ENCODE data around the gene CDH23.

Gene CDH23

DNA sequence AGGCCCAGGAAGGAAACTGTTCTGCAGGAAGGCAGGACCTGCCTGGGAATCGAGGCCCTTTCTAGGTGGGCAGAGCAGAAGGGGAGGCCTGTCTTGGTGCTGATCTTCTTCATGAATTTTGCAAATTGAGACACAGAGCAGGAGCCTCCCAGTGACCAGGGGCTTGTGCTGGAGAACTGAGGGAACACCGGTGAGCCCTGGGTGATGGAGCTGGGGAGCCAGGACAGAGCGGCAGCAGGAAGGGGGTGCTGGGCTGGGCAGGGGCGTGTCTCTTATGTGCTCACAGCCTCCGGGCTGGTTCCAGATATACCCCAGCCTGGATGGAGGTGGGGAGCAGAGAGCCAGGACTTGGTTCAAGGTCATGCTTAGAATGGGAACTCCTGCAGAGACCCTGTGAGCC, 182.9 kb downstream of the CDH23 start:
- no peak overlapping the region for H3K27ac ChIP-seq
- DNase-seq (ENCODE audit: low spot score) = no peak
- ChIA-PET CTCF (no interaction called here), POLR2A (ENCODE audit: low non-redundant PET) (no interaction called here)
- TF ChIP-seq, protein P1, sequence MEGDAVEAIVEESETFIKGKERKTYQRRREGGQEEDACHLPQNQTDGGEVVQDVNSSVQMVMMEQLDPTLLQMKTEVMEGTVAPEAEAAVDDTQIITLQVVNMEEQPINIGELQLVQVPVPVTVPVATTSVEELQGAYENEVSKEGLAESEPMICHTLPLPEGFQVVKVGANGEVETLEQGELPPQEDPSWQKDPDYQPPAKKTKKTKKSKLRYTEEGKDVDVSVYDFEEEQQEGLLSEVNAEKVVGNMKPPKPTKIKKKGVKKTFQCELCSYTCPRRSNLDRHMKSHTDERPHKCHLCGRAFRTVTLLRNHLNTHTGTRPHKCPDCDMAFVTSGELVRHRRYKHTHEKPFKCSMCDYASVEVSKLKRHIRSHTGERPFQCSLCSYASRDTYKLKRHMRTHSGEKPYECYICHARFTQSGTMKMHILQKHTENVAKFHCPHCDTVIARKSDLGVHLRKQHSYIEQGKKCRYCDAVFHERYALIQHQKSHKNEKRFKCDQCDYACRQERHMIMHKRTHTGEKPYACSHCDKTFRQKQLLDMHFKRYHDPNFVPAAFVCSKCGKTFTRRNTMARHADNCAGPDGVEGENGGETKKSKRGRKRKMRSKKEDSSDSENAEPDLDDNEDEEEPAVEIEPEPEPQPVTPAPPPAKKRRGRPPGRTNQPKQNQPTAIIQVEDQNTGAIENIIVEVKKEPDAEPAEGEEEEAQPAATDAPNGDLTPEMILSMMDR (conservative IDR thresholded peaks at IDR 0.05; ENCODE audit: low read depth) = no peak

DNA sequence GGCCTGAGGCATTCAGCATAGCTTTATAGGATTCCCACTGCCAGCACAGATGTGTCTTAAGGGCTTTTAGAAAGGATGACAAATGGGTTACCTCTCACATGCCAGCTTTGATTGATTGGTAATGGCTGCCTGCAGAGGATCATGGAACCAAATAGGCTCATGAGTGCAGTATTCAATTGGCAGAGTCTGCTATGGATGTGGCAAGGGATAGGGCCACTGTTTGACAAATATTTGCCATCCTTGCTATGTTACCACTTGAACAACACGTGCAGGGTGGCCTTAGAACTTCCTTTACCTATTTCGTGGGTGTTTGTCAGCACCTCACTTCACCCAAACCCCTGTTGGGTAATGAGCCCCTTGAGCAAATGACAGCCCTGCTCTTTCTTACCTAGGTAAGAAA, 183.7 kb downstream of the CDH23 start:
- no peak for DNase-seq (ENCODE audit: low spot score)
- CTCF ChIA-PET = interaction anchor here (0.6 to 0.9 kb wide), 3 partner anchors 10 to 1929 kb away, joined by 3 to 5 read pairs (median 3); no protein-coding TSS in a partner anchor
- no peak overlapping the region for H3K27ac ChIP-seq
- POLR2A ChIA-PET (ENCODE audit: low non-redundant PET) = no interaction called here
- TF ChIP-seq, protein P1 (conservative IDR thresholded peaks at IDR 0.05; ENCODE audit: low read depth) = no peak

DNA sequence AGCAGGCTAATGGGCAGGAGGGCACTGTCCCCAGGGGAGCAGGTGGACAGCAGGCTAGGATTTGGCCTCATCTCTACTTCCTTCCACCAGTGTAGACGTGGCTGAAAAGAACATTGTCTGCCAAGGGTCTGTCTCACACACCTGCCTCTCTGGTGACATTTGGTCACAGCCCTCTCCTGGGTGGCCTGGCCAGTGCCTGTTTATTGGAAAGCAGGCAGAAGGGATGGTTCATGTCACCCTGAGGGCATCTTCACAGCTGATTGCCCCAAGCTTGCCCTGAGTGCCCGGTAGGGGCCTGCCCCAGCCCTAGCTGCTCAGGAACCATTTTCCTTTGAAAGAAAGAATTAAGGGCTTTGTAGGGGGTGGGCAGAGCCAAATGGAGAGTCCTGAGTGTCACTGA, 184.2 kb downstream of the CDH23 start:
- ChIA-PET CTCF (interaction anchor here (0.6 to 0.9 kb wide), 2 partner anchors 10 to 1930 kb away, joined by 3 to 5 read pairs; no protein-coding TSS in a partner anchor), POLR2A (ENCODE audit: low non-redundant PET) (no interaction called here)
- DNase-seq (ENCODE audit: low spot score) = no peak
- no peak overlapping the region for H3K27ac ChIP-seq
- TF ChIP-seq, protein P1 (conservative IDR thresholded peaks at IDR 0.05; ENCODE audit: low read depth) = no peak

DNA sequence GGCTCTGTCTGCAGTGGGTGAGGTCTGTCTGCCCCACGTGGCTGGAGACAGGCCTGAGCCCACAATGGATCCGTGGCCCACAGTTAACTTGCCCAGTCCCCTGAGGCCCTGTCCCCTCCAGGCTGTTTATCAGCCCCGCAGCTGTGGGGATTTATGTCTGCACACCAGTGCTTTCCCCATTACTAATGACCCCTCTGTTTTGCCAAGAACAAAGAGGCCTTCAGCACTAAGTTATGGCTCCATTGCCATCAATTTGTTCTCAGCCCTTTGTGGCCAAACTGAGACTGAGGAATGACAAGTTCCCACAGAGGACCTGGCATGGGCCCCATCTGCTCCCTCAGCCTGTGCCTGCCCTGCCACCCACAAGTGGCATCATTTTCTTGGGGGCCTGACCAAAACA, 184.7 kb downstream of the CDH23 start:
- ChIA-PET CTCF (no interaction called here), POLR2A (ENCODE audit: low non-redundant PET) (no interaction called here)
- TF ChIP-seq, protein P1 (conservative IDR thresholded peaks at IDR 0.05; ENCODE audit: low read depth) = no peak
- no peak overlapping the region for H3K27ac ChIP-seq
- DNase-seq (ENCODE audit: low spot score) = no peak

DNA sequence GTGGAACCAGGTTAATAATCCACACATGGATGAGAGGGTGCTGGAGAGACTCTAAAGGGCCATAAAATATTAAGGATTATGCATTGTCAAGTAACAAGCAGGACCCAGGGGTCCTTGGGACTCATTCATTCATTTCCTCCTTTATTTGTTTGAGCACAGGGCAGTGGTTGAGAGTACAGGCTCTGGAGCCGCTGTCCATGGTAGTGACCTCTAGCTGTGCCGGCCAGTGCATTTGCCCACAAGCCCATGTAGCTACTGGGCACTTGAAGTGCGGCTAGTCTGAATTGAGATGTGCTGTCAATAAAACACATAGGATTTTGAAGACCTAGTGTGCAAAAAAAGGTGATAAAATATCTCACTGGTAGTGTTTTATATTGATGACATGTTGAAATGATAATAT, 185.3 kb downstream of the CDH23 start:
- no peak for DNase-seq (ENCODE audit: low spot score)
- no peak overlapping the region for H3K27ac ChIP-seq
- TF ChIP-seq, protein P1 (conservative IDR thresholded peaks at IDR 0.05; ENCODE audit: low read depth) = no peak
- POLR2A ChIA-PET (ENCODE audit: low non-redundant PET) = no interaction called here
- CTCF ChIA-PET = no interaction called here

DNA sequence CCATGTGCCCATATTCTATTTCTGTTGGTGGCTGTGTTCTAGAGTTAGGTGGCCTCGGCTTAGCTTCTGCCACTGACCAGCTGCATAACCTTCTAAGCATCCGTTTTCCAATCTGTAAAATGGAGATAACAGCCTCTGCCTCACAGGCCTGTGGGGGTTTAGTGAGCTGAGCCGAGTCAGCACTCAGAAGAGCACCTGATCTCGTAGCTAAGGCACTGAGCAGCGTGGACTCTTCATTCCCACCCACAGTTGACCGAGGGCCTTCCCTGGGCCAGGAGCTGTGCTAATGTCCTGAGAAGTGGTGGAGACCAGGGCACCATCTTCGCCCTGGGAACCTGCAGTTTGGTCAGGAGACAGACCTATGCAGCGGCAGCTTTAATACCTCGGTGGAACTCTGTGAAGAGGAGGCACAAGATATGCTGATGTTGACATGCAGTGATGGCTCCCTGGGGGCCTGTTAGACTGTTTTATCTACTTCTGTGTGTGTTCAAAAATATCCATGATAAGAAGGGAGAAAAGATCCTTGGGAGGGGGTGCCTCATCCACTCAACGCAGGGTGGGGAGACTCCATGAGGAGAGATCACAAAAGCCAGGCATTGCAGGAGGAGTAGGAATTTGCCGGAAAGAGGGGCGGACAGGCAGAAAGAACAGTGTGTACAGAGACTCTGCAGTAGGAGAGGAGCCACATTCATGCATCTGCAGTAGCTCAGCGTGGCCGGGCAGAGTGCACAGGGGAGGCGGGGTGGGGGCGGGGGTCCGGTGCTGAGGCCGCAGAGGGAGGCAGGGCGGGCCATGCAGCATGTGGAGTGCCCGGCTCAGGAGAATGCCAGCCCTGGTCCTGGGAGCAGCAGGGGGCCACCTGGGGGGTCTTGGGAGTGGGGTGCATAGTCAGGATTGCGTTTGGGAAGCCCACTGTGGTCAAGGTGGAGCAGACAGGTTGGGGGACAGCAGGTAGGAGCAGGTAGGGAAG, 186.1 kb downstream of the CDH23 start:
- DNase-seq (ENCODE audit: low spot score) = no peak
- TF ChIP-seq, protein P1 (conservative IDR thresholded peaks at IDR 0.05; ENCODE audit: low read depth) = no peak
- H3K27ac ChIP-seq = no peak overlapping the region
- ChIA-PET CTCF (interaction anchor here (0.5 to 0.6 kb wide), 2 partner anchors 26 to 804 kb away, joined by 3 read pairs; no protein-coding TSS in a partner anchor), POLR2A (ENCODE audit: low non-redundant PET) (no interaction called here)

Data from RWPE1 (cell line).